Liver (tissue), 3 donors: ENCODE measurements around the gene UNC5B.

Source experiments
- CTCF ChIP-seq: fragments of 150-350 bp; IDR thresholded peaks from 2 replicates; pipeline ENCODE4 v1.5.1; 2017; ENCODE audit warnings: improper control_type of control experiment, low read depth, low read length; ENCODE audit not compliant: missing input control
- GABPA ChIP-seq, 2 donors: IDR thresholded peaks in 1 of 2; conservative IDR thresholded peaks in 1 of 2; 2 replicates each; pipeline ENCODE4 v1.6.1; 2016; ENCODE audit warnings: antibody characterized with exemption in 2 of 2, mild to moderate bottlenecking in 1 of 2, moderate library complexity in 1 of 2
- JUND ChIP-seq, 2 donors: IDR thresholded peaks; 2 replicates each; pipeline ENCODE4 v1.6.1; 2016; ENCODE audit warnings: antibody characterized with exemption in 2 of 2
- RAD21 ChIP-seq, 2 donors: IDR thresholded peaks; 2 replicates each; pipeline ENCODE4 v1.6.1; 2016; ENCODE audit warnings: antibody characterized with exemption in 2 of 2, mild to moderate bottlenecking in 2 of 2
- SP1 ChIP-seq: IDR thresholded peaks from 2 replicates; pipeline ENCODE4 v1.6.1; 2018; ENCODE audit warnings: antibody characterized with exemption, mild to moderate bottlenecking
- TF ChIP-seq, protein P1 (sequence below): IDR thresholded peaks from 2 replicates; pipeline ENCODE4 v1.6.1; 2016; ENCODE audit warnings: antibody characterized with exemption
- TF ChIP-seq, protein P2 (sequence below): IDR thresholded peaks from 2 replicates; pipeline ENCODE4 v1.6.1; 2016; ENCODE audit warnings: antibody characterized with exemption
- donor health status: healthy.
- donor health status: healthy.

- TF ChIP-seq CTCF (no peak), GABPA (IDR thresholded peaks at IDR 0.05 in 1 of 2, conservative IDR thresholded peaks at IDR 0.05 in 1 of 2) (no peak), RAD21 (IDR thresholded peaks at IDR 0.05) (peak; percentile 49 to 63), SP1 (peak; percentile 95), JUND (IDR thresholded peaks at IDR 0.05) (peak; percentile 70 to 75)
- TF ChIP-seq, protein P1, sequence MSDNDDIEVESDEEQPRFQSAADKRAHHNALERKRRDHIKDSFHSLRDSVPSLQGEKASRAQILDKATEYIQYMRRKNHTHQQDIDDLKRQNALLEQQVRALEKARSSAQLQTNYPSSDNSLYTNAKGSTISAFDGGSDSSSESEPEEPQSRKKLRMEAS = peak; percentile 96
- TF ChIP-seq, protein P2, sequence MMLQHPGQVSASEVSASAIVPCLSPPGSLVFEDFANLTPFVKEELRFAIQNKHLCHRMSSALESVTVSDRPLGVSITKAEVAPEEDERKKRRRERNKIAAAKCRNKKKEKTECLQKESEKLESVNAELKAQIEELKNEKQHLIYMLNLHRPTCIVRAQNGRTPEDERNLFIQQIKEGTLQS = no peak
Measured at GRCh38 chr10:71337219-71337701, 124.9 kb downstream of the UNC5B start.
